Ishikawa (cell line): ENCODE measurements around the gene SLC16A3.
A peak's percentile ranks its signal among the peaks of the same experiment; 100 is the strongest.

Experiments used
- CEBPB ChIP-seq: IDR thresholded peaks from 2 replicates; pipeline ENCODE4 v1.6.1; 2012
- CREB1 ChIP-seq: IDR thresholded peaks from 2 replicates; pipeline ENCODE4 v1.6.1; 2012; ENCODE audit warnings: low read depth
- EGR1 ChIP-seq: IDR thresholded peaks from 2 replicates; pipeline ENCODE4 v1.6.1; 2012
- EP300 ChIP-seq: IDR thresholded peaks from 2 replicates; pipeline ENCODE4 v1.6.1; 2012; ENCODE audit warnings: borderline replicate concordance
- FOXM1 ChIP-seq: IDR thresholded peaks from 2 replicates; pipeline ENCODE4 v1.6.1; 2012; ENCODE audit warnings: low read depth, borderline replicate concordance
- NFIC ChIP-seq: IDR thresholded peaks from 2 replicates; pipeline ENCODE4 v1.6.1; 2012
- RAD21 ChIP-seq: IDR thresholded peaks from 2 replicates; pipeline ENCODE4 v1.6.1; 2012; ENCODE audit warnings: low read depth
- TCF12 ChIP-seq: IDR thresholded peaks from 2 replicates; pipeline ENCODE4 v1.6.1; 2012; ENCODE audit warnings: low read depth
- TEAD4 ChIP-seq: IDR thresholded peaks from 2 replicates; pipeline ENCODE4 v1.6.1; 2012
- YY1 ChIP-seq: IDR thresholded peaks from 2 replicates; pipeline ENCODE4 v1.6.1; 2012; ENCODE audit warnings: low read depth
- ZBTB7A ChIP-seq: IDR thresholded peaks from 2 replicates; pipeline ENCODE4 v1.6.1; 2012; ENCODE audit warnings: low read depth
- TF ChIP-seq, protein P1 (sequence below): IDR thresholded peaks from 2 replicates; pipeline ENCODE4 v1.6.1; 2012; ENCODE audit warnings: low read depth, mild to moderate bottlenecking
- TF ChIP-seq, protein P2 (sequence below): IDR thresholded peaks from 2 replicates; pipeline ENCODE4 v1.6.1; 2012
- TF ChIP-seq, protein P3 (sequence below): IDR thresholded peaks from 2 replicates; pipeline ENCODE4 v1.6.1; 2012

The SLC16A3 gene

DNA sequence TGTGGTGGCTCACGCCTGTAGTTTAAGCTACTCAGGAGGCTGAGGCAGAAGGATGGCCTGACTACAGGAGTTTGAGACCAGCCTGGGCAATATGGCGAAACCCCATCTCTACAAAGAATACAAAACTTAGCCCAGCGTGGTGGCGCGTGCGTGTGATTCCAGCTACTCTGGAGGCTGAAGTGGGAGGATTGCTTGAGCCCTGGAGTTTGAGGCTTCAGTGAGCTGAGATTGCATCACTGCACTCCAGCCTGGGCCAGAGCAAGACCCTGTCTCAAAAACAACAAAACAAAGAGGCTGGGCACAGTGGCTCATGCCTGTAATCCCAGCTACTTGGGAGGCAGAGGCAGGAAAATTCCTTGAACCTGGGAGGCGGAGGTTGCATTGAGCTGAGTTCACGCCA, 51.7 kb downstream of the SLC16A3 start:
- no peak for TF ChIP-seq ZBTB7A
- no peak for TF ChIP-seq EGR1
- TF ChIP-seq CEBPB: no peak
- TF ChIP-seq, protein P1, sequence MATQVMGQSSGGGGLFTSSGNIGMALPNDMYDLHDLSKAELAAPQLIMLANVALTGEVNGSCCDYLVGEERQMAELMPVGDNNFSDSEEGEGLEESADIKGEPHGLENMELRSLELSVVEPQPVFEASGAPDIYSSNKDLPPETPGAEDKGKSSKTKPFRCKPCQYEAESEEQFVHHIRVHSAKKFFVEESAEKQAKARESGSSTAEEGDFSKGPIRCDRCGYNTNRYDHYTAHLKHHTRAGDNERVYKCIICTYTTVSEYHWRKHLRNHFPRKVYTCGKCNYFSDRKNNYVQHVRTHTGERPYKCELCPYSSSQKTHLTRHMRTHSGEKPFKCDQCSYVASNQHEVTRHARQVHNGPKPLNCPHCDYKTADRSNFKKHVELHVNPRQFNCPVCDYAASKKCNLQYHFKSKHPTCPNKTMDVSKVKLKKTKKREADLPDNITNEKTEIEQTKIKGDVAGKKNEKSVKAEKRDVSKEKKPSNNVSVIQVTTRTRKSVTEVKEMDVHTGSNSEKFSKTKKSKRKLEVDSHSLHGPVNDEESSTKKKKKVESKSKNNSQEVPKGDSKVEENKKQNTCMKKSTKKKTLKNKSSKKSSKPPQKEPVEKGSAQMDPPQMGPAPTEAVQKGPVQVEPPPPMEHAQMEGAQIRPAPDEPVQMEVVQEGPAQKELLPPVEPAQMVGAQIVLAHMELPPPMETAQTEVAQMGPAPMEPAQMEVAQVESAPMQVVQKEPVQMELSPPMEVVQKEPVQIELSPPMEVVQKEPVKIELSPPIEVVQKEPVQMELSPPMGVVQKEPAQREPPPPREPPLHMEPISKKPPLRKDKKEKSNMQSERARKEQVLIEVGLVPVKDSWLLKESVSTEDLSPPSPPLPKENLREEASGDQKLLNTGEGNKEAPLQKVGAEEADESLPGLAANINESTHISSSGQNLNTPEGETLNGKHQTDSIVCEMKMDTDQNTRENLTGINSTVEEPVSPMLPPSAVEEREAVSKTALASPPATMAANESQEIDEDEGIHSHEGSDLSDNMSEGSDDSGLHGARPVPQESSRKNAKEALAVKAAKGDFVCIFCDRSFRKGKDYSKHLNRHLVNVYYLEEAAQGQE: no peak
- TF ChIP-seq FOXM1: no peak
- no peak for TF ChIP-seq RAD21
- TF ChIP-seq NFIC: no peak
- no peak for TF ChIP-seq CREB1
- TF ChIP-seq, protein P2, sequence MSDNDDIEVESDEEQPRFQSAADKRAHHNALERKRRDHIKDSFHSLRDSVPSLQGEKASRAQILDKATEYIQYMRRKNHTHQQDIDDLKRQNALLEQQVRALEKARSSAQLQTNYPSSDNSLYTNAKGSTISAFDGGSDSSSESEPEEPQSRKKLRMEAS: no peak
- no peak for TF ChIP-seq YY1
- TF ChIP-seq TEAD4: no peak
- TF ChIP-seq, protein P3, sequence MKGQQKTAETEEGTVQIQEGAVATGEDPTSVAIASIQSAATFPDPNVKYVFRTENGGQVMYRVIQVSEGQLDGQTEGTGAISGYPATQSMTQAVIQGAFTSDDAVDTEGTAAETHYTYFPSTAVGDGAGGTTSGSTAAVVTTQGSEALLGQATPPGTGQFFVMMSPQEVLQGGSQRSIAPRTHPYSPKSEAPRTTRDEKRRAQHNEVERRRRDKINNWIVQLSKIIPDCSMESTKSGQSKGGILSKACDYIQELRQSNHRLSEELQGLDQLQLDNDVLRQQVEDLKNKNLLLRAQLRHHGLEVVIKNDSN: no peak
- no peak for TF ChIP-seq TCF12

DNA sequence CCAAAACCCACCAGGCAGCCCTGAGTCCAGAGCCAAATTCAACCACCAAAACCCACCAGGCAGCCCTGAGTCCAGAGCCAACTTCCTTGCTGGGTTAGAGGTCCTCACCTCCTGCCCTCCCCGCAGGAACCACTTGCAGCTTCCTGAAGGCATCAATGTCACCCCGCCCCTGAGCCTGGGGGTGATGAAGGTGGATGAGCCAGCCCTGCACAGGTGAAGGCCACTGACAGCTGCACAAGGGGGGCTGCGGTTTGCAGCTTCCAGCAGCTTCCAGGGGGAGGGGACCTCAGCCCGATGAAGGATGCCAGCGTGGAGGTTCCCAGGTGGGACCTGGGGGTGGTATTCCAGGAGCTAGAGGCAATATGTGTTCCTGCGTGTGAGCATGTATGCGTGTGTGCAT, 52.2 kb downstream of the SLC16A3 start:
- no peak for TF ChIP-seq EP300
- TF ChIP-seq ZBTB7A: no peak

DNA sequence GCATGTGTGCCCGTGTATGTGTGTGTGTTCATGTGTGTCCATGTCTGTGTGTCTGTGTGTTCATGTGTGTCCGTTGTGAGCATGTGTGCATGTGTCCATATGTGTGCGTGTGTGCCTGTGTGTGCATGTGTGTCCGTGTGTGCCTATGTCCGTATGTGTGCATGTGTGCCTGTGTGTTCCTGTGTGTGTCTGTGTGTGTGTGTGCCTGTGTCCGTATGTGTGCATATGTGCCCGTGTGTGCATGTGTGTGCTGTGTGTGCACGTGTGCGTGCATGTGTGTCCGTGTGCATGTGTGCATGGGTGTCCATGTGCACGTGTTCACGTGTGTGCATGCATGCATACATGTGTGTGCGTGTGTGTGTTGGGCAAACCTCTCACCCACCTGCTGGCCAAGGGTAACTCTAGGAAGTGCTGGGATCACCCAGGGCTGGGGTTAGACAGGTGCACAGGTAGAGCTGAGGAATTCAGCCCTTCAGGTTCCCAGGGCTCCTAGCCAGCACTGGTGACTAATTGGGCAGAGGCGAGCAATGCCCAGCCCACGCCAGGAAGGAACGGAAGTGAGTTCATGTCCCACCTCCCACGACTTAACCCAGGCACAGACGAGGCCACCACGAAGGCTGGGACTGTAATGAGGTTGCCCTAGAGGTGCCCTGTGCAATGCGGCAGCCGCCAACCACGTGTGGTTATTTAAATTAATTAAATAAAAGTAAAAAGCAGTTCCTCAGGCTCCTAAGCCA, 52.8 kb downstream of the SLC16A3 start:
- TF ChIP-seq TCF12 (peak; percentile 78; the same call in 1 of the 2 replicates), YY1 (no peak), EP300 (peak; percentile 51; the same call in 1 of the 2 replicates), RAD21 (peak; percentile 15; the same call in 1 of the 2 replicates), NFIC (peak; percentile 79), TEAD4 (peak; percentile 72), CEBPB (no peak), ZBTB7A (no peak), EGR1 (peak; percentile 79), CREB1 (no peak)
- TF ChIP-seq, protein P1: no peak
- TF ChIP-seq, protein P3: peak; percentile 34
- TF ChIP-seq, protein P2: peak; percentile 98

DNA sequence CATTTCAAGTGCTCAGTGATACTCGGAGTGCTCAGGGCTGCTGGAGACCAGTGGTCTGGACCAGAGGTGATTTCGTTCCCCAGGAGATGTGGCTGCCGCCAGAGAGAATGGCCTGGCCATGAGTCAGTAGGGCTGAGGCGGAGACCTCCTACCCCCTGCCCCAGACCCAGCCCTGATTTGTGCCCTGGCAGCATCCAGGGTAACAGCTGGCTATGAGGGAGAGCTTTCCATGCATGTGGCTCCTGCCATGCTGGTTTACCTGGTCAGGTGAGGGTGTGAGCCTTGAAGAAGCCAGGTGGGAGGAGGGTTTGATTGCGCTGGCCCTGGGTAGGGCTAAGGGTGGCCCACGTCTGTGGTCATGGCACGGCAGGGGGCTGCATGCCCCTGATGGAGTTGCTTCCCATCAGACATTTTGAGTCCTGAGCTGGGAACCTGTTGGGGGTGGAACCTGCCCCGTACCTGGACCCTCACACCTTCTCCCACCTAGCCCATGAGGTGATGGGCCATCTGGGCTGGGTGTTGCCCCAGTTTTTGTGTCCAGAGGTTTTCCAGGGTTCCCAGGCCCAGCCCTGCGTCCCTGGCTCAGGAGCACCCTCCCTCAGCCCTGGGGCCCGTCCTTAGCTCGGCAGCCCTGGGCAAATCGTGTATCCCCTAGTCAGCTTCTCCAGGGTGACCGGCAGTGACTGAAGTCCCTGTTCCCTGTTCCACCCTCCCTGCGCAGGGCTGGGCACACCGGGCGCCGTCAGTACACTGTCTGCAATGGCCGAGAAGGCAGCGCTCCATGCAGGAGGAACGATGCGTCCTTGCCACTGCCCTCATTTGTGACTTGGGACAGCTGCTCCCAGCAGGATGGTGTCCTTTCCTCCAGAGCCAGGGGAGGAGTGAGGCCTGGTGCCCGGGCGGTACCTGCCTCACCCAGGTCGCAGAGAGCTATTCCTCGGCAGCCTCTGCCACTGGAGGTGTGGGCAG, 53.7 kb downstream of the SLC16A3 start:
- no peak for TF ChIP-seq CEBPB
- TF ChIP-seq CREB1: no peak
- no peak for TF ChIP-seq EP300
- TF ChIP-seq RAD21: no peak
- TF ChIP-seq TEAD4: no peak

DNA sequence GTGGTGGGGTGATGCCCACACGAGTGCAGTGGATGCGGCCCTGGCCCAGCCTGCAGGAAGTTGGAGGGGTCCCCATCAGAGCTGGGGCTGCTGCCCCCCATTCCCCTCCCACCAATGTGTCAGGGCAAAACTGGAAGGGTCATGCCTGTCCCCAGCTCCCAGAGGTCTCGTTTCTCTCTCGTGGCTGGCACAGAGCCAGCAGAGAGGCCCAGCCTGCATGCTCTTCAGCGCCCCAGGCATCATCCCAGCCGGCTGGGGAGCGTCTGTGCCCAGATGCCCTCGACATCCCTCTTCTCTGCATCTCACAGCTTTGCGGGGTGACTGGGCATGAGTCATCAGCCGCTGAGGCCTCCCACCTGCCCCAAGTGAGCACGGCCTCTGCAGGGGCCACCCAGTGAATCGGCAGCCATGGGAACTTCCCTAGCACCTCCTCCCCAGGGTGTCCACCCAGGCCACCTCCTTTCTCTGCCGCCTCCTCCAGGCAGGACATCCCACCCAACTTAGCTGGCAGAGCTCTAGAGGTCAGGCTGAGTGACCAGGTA, 54.4 kb downstream of the SLC16A3 start:
- TF ChIP-seq ZBTB7A: no peak
- no peak for TF ChIP-seq FOXM1
- TF ChIP-seq EGR1: no peak
- TF ChIP-seq NFIC: peak; percentile 69
- TF ChIP-seq, protein P3: no peak
- no peak for TF ChIP-seq YY1
- TF ChIP-seq TCF12: no peak
- TF ChIP-seq TEAD4: no peak
